MM.1S (cell line): Measurements from ENCODE around the gene CEP104.

ENCODE experiments used
- DNase-seq: peaks from one replicate; pipeline ENCODE4 v3.0.0-alpha.2; 2015
- H2AFZ ChIP-seq: fragments of 300-600 bp; sonication (generic); 2 replicates; pipeline ENCODE4 v1.6.0; 2016; ENCODE audit warnings: antibody characterized with exemption, low read length
- H3F3A ChIP-seq: fragments of 300-600 bp; sonication (generic); 2 replicates; pipeline ENCODE4 v1.6.1; 2016; ENCODE audit warnings: mild to moderate bottlenecking, antibody characterized with exemption, low read length, moderate library complexity, mixed read lengths; ENCODE audit not compliant: insufficient read depth
- H3K27ac ChIP-seq: fragments of 300-600 bp; sonication (generic); 2 replicates; pipeline ENCODE4 v1.5.1; 2016; ENCODE audit warnings: mild to moderate bottlenecking, low read length
- H3K27me3 ChIP-seq: fragments of 300-600 bp; sonication (generic); replicated peaks from 2 replicates; pipeline ENCODE4 v1.6.0; 2016; ENCODE audit warnings: low read length; ENCODE audit not compliant: insufficient read depth
- H3K36me3 ChIP-seq: fragments of 300-600 bp; sonication (generic); replicated peaks from 2 replicates; pipeline ENCODE4 v1.6.1; 2016; ENCODE audit warnings: mild to moderate bottlenecking, low read length, mixed read lengths; ENCODE audit not compliant: insufficient read depth
- H3K4me1 ChIP-seq: fragments of 300-600 bp; sonication (generic); 2 replicates; pipeline ENCODE4 v1.6.1; 2016; ENCODE audit warnings: low read length, mixed read lengths
- H3K4me2 ChIP-seq: fragments of 300-600 bp; sonication (generic); 2 replicates; pipeline ENCODE4 v1.6.0; 2016; ENCODE audit warnings: low read depth, low read length
- H3K4me3 ChIP-seq: fragments of 300-600 bp; sonication (generic); 2 replicates; pipeline ENCODE4 v1.5.1; 2016; ENCODE audit warnings: low read length, mixed read lengths
- H3K79me2 ChIP-seq: fragments of 300-600 bp; sonication (generic); 2 replicates; pipeline ENCODE4 v1.6.1; 2016; ENCODE audit warnings: mixed run types, low read length, mixed read lengths
- H3K9ac ChIP-seq: fragments of 300-600 bp; sonication (generic); 2 replicates; pipeline ENCODE4 v1.6.1; 2016; ENCODE audit warnings: low read length, mixed read lengths
- H3K9me2 ChIP-seq: fragments of 300-600 bp; sonication (generic); replicated peaks from 2 replicates; pipeline ENCODE4 v1.6.1; 2016; ENCODE audit warnings: mild to moderate bottlenecking, low read length, mixed read lengths; ENCODE audit not compliant: insufficient read depth
- H3K9me3 ChIP-seq: fragments of 300-600 bp; sonication (generic); replicated peaks from 2 replicates; pipeline ENCODE4 v1.6.1; 2016; ENCODE audit warnings: mild to moderate bottlenecking, low read length, mixed read lengths; ENCODE audit not compliant: insufficient read depth
- H4K20me1 ChIP-seq: fragments of 300-600 bp; sonication (generic); 2 replicates; pipeline ENCODE4 v1.6.1; 2016; ENCODE audit warnings: mild to moderate bottlenecking, low read length, moderate library complexity, mixed read lengths; ENCODE audit not compliant: insufficient read depth
- EZH2 ChIP-seq: fragments of 300-600 bp; sonication (generic); optimal IDR thresholded peaks from 2 replicates; pipeline ENCODE3; 2017; ENCODE audit warnings: low read depth, mild to moderate bottlenecking, antibody characterized with exemption, low read length, mixed read lengths
- EZH2phosphoT487 ChIP-seq: fragments of 300-600 bp; sonication (generic); IDR thresholded peaks from 2 replicates; pipeline ENCODE4 v1.6.1; 2018; ENCODE audit warnings: antibody characterized with exemption, low read length
- TF ChIP-seq, protein P1 (sequence below): fragments of 300-600 bp; sonication (generic); IDR thresholded peaks from 2 replicates; pipeline ENCODE4 v1.5.1; 2016; ENCODE audit warnings: antibody characterized with exemption, low read length, mixed read lengths

Gene CEP104

DNA sequence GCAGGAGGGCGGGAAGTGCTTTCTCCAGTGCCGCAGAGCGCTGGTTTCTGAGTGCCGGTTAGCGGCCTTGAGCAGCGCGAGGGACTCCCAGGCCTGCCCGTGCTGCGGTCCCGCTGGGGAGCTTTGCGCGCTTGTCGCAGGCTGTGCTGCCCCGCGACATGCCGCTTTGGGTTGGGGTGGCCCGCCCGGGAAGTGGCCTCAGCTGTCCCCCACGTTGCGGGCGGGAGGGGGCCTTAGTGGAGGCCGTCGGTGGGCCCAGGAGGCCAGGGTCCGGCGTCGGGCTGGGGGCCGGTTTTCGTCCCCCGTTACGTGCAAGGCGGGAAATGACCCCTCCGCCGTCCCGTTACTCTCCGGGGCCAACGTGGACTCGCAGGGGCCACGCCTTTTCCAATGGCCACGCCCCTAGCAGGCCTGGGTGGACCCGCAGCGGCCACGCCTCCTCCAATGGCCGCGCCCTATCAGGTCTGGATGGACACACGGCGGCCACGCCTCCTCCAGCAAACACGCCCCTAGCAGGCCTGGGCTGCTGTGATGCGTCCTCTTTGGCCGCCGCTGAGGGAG lies 44.0 kb upstream of the CEP104 start:
- peak overlapping the region; percentile 89 for H3K4me2 ChIP-seq
- H4K20me1 ChIP-seq, result no peaks in the 10 kb centered on the region
- peak overlapping the region; percentile 96 for H3K4me3 ChIP-seq
- DNase-seq, result peak; percentile 97
- peak overlapping the region; percentile 99 for H3K27ac ChIP-seq
- H3K27me3 ChIP-seq, result no peaks in the 10 kb centered on the region
- 0 out of 2 replicates have a peak, but pooled peaks cover 7% of the 10 kb centered on the region for H3K4me1 ChIP-seq
- no peaks in the 10 kb centered on the region for H3K36me3 ChIP-seq
- no peaks in the 10 kb centered on the region for H3K9me2 ChIP-seq
- peak overlapping the region; percentile 97 for H2AFZ ChIP-seq
- peak overlapping the region; percentile 99 for H3K9ac ChIP-seq
- no peaks in the 10 kb centered on the region for H3K9me3 ChIP-seq
- no peak for TF ChIP-seq EZH2phosphoT487
- no peak for TF ChIP-seq EZH2
- TF ChIP-seq, protein P1, sequence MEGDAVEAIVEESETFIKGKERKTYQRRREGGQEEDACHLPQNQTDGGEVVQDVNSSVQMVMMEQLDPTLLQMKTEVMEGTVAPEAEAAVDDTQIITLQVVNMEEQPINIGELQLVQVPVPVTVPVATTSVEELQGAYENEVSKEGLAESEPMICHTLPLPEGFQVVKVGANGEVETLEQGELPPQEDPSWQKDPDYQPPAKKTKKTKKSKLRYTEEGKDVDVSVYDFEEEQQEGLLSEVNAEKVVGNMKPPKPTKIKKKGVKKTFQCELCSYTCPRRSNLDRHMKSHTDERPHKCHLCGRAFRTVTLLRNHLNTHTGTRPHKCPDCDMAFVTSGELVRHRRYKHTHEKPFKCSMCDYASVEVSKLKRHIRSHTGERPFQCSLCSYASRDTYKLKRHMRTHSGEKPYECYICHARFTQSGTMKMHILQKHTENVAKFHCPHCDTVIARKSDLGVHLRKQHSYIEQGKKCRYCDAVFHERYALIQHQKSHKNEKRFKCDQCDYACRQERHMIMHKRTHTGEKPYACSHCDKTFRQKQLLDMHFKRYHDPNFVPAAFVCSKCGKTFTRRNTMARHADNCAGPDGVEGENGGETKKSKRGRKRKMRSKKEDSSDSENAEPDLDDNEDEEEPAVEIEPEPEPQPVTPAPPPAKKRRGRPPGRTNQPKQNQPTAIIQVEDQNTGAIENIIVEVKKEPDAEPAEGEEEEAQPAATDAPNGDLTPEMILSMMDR, result no peak
- H3F3A ChIP-seq, result peaks cover 16% of the 10 kb centered on the region; the same call in 1 of the 2 replicates
- peaks cover 42% of the 10 kb centered on the region for H3K79me2 ChIP-seq

DNA sequence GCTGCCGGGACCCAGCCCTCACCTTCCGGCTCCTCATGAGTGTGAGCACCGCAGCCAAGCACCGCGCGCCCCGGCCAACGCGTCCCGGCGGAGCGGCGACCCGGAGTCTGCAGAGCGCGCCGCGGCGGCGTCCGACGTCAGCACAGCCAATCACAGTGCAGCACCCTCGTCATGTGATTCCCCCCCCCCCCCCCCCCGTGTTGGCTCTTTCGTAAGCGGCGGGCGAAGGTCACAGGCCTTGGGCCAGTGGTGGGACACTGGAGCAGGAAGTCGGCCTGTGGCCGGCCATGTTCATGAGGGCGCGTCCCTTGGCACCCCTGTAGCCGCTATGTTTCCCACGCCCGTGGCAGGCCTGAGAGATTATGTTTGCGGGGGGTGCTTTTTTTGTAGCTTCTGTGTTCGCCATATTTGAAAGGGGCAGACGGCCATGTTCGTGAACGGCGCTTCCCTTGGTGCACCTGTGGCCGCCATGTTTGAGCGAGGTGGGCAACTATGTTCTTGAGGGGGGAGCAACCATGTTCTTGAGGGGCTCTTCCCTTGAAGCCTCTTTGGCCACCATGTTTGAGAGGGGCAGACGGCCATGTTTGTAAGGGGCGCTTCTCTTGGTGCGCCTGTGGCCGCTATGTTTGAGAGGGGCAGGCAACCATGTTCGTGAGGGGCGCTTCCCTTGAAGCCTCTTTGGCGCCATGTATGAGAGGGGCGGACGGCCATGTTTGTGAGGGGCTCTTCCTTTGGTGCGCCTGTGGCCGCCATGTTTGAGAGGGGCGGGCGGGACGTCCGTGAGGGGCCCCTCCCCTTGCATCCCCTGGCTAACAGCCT lies 43.3 kb upstream of the CEP104 start, which contains the start of gene C1orf174:
TSS of gene C1orf174 (minus strand) at position 123 of the 819 bp plus-strand sequence. CDS start at position 37, 86 bp downstream.
- H4K20me1 ChIP-seq, result no peaks in the 10 kb centered on the region
- no peaks in the 10 kb centered on the region for H3K36me3 ChIP-seq
- H3K79me2 ChIP-seq, result peaks cover 49% of the 10 kb centered on the region
- no peaks in the 10 kb centered on the region for H3K9me3 ChIP-seq
- peak within 1 kb of the TSS; percentile 97 for H2AFZ ChIP-seq
- 0 out of 2 replicates have a peak, but pooled peaks cover 7% of the 10 kb centered on the region for H3K4me1 ChIP-seq
- H3K4me3 ChIP-seq, result peak within 1 kb of the TSS; percentile 96
- peak; percentile 92 for DNase-seq
- H3K4me2 ChIP-seq, result peak within 1 kb of the TSS; percentile 89
- peak within 1 kb of the TSS; percentile 99 for H3K9ac ChIP-seq
- H3K27ac ChIP-seq, result peak within 1 kb of the TSS; percentile 99
- no peaks in the 10 kb centered on the region for H3K9me2 ChIP-seq
- H3F3A ChIP-seq, result peaks cover 16% of the 10 kb centered on the region; the same call in 1 of the 2 replicates
- TF ChIP-seq, protein P1, result no peak
- TF ChIP-seq EZH2, result no peak
- no peak for TF ChIP-seq EZH2phosphoT487
- no peaks in the 10 kb centered on the region for H3K27me3 ChIP-seq

DNA sequence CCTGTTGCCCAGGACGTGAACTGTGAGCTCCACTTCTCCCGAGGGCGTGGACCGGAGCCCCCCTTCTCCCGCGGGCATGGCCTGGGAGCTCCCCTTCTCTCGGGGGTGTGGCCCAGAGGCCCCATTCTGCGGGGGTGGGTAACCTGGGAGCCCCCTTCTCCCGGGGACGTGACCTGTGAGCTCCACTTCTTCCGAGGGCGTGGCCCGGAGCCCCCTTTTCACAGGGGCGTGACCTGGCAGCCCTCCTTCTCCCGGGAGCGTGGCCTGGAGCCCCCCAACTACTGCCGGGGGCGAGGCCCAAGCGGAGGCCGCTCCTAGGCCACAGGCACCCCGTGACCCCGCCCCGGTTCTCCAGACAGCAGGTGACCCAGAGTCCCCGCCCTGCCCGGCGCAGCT lies 42.7 kb upstream of the CEP104 start:
- DNase-seq, result peak; percentile 14
- Histone ChIP-seq H3K4me1 (0 out of 2 replicates have a peak, but pooled peaks cover 7% of the 10 kb centered on the region), H3K27me3 (no peaks in the 10 kb centered on the region), H3K36me3 (no peaks in the 10 kb centered on the region), H3K27ac (peak overlapping the region; percentile 99), H2AFZ (peak overlapping the region; percentile 65), H3K9me2 (no peaks in the 10 kb centered on the region), H3K9ac (peak overlapping the region; percentile 99), H3K4me2 (peak overlapping the region; percentile 89), H3F3A (peaks cover 16% of the 10 kb centered on the region; the same call in 1 of the 2 replicates), H3K4me3 (peak overlapping the region; percentile 96), H4K20me1 (no peaks in the 10 kb centered on the region), H3K79me2 (peaks cover 55% of the 10 kb centered on the region), H3K9me3 (no peaks in the 10 kb centered on the region)
- TF ChIP-seq, protein P1, result no peak
- no peak for TF ChIP-seq EZH2phosphoT487
- no peak for TF ChIP-seq EZH2
